ENCODE data around the gene CUL4B. TPM values are rescaled to one million over a fixed set of nuclear protein-coding genes. Genes with fewer than 3 reads are reported as not detected.

Gene CUL4B
- total and polyA plus RNA-seq, 2 experiments from 2014 or later = 12.7 to 42.9 TPM

DNA sequence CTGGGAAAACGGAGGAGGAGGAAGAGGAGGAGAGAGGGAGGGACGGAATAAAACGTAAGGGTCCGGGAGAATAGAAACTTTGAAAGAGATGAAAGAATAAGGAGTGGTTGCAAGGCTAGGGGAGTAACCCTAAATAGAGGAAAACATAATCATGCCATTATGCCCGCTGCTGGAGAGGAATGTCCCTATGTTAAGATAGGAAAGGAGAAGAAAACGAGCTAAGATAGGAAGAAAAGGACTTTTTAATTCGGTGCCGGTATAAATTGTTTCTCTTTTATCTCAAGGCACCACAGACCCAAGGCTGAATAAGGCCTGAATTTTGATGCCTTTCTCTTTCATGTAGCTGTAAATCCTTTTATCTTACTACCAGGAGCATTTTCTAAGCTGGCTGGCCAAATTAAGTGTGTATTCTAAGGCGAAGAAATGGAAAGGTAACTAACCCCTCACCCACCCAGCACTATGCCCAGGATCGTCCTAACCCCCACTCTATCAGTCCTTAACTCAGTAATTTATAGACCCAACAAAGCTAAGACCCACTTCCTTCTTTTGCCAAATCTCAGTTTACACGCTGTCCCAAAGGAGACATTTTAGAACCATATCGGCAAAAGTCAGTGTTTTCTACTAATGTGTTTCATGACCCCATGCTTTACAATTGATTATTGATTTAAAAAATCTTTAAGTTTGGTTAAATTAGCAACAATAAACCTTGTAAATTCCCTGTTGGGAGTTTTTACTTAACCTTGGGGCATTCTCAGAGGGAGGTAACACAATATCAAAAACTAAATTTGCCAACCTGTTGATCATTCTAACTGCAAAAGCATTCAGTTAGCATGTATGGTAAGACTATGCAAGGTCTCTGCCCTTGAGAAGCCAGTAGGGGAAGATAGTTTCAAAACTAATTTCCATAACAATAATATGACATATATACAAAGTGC lies 1.1 kb upstream of the CUL4B start:
- Mint-ChIP-seq H3K36me3 (ENCODE audit: low read depth) (peaks cover 9% of the 10 kb centered on the region; the same call in 2 of the 3 replicates), H3K9me3 (no peaks in the 10 kb centered on the region), H3K4me1 (peaks cover 5% of the 10 kb centered on the region), H3K4me3 (peak overlapping the region; percentile 92), H3K27me3 (ENCODE audit: insufficient read depth, low read depth, poor library complexity) (peaks cover 3% of the 10 kb centered on the region), H3K27ac (peak overlapping the region; percentile 97)
- Histone ChIP-seq H4K20me1 (replicated peaks; ENCODE audit: insufficient read depth) (no peaks in the 10 kb centered on the region), H3K79me2 (replicated peaks; ENCODE audit: insufficient read depth) (peaks cover 22% of the 10 kb centered on the region), H3K4me3 (peak overlapping the region; percentile 80), H3F3A (replicated peaks; ENCODE audit: low read depth) (no peaks in the 10 kb centered on the region), H3K27ac (ENCODE audit: low read depth) (peak overlapping the region; percentile 78), H3K4me1 (ENCODE audit: insufficient read depth) (peaks cover 6% of the 10 kb centered on the region), H2AFZ (peak overlapping the region; percentile 67; the same call in 1 of the 2 replicates), H3K4me2 (peak overlapping the region; percentile 78), H3K27me3 (ENCODE audit: insufficient read depth) (no peaks in the 10 kb centered on the region), H3K9me2 (ENCODE audit: insufficient read depth) (no peaks in the 10 kb centered on the region), H3K36me3 (ENCODE audit: insufficient read depth) (no peaks in the 10 kb centered on the region)
- TF ChIP-seq JUNB (IDR thresholded peaks at IDR 0.05; ENCODE audit: unreplicated experiment) (no peak), ZNF331 (CRISPR knock-in tag; IDR thresholded peaks at IDR 0.05; ENCODE audit: low read depth) (no peak), ZNF114 (CRISPR knock-in tag; IDR thresholded peaks at IDR 0.05) (no peak), STAT1 (IDR thresholded peaks at IDR 0.05; ENCODE audit: unreplicated experiment) (no peak), NANOG (IDR thresholded peaks at IDR 0.05; ENCODE audit: borderline replicate concordance) (no peak), EZH2phosphoT487 (IDR thresholded peaks at IDR 0.05; ENCODE audit: unreplicated experiment) (no peak), CREB1 (CRISPR knock-in tag; IDR thresholded peaks at IDR 0.05; ENCODE audit: low read depth) (no peak), EZH2 (IDR thresholded peaks at IDR 0.05; ENCODE audit: low read depth, unreplicated experiment) (no peak), POLR2AphosphoS5 (IDR thresholded peaks at IDR 0.05; ENCODE audit: low read depth) (no peak)
- TF ChIP-seq, protein P1, sequence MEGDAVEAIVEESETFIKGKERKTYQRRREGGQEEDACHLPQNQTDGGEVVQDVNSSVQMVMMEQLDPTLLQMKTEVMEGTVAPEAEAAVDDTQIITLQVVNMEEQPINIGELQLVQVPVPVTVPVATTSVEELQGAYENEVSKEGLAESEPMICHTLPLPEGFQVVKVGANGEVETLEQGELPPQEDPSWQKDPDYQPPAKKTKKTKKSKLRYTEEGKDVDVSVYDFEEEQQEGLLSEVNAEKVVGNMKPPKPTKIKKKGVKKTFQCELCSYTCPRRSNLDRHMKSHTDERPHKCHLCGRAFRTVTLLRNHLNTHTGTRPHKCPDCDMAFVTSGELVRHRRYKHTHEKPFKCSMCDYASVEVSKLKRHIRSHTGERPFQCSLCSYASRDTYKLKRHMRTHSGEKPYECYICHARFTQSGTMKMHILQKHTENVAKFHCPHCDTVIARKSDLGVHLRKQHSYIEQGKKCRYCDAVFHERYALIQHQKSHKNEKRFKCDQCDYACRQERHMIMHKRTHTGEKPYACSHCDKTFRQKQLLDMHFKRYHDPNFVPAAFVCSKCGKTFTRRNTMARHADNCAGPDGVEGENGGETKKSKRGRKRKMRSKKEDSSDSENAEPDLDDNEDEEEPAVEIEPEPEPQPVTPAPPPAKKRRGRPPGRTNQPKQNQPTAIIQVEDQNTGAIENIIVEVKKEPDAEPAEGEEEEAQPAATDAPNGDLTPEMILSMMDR (conservative IDR thresholded peaks at IDR 0.05; ENCODE audit: low read depth in 2 of 2) = no peak
- TF ChIP-seq, protein P2, sequence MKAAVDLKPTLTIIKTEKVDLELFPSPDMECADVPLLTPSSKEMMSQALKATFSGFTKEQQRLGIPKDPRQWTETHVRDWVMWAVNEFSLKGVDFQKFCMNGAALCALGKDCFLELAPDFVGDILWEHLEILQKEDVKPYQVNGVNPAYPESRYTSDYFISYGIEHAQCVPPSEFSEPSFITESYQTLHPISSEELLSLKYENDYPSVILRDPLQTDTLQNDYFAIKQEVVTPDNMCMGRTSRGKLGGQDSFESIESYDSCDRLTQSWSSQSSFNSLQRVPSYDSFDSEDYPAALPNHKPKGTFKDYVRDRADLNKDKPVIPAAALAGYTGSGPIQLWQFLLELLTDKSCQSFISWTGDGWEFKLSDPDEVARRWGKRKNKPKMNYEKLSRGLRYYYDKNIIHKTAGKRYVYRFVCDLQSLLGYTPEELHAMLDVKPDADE (IDR thresholded peaks at IDR 0.05) = no peak
- TF ChIP-seq, protein P3, sequence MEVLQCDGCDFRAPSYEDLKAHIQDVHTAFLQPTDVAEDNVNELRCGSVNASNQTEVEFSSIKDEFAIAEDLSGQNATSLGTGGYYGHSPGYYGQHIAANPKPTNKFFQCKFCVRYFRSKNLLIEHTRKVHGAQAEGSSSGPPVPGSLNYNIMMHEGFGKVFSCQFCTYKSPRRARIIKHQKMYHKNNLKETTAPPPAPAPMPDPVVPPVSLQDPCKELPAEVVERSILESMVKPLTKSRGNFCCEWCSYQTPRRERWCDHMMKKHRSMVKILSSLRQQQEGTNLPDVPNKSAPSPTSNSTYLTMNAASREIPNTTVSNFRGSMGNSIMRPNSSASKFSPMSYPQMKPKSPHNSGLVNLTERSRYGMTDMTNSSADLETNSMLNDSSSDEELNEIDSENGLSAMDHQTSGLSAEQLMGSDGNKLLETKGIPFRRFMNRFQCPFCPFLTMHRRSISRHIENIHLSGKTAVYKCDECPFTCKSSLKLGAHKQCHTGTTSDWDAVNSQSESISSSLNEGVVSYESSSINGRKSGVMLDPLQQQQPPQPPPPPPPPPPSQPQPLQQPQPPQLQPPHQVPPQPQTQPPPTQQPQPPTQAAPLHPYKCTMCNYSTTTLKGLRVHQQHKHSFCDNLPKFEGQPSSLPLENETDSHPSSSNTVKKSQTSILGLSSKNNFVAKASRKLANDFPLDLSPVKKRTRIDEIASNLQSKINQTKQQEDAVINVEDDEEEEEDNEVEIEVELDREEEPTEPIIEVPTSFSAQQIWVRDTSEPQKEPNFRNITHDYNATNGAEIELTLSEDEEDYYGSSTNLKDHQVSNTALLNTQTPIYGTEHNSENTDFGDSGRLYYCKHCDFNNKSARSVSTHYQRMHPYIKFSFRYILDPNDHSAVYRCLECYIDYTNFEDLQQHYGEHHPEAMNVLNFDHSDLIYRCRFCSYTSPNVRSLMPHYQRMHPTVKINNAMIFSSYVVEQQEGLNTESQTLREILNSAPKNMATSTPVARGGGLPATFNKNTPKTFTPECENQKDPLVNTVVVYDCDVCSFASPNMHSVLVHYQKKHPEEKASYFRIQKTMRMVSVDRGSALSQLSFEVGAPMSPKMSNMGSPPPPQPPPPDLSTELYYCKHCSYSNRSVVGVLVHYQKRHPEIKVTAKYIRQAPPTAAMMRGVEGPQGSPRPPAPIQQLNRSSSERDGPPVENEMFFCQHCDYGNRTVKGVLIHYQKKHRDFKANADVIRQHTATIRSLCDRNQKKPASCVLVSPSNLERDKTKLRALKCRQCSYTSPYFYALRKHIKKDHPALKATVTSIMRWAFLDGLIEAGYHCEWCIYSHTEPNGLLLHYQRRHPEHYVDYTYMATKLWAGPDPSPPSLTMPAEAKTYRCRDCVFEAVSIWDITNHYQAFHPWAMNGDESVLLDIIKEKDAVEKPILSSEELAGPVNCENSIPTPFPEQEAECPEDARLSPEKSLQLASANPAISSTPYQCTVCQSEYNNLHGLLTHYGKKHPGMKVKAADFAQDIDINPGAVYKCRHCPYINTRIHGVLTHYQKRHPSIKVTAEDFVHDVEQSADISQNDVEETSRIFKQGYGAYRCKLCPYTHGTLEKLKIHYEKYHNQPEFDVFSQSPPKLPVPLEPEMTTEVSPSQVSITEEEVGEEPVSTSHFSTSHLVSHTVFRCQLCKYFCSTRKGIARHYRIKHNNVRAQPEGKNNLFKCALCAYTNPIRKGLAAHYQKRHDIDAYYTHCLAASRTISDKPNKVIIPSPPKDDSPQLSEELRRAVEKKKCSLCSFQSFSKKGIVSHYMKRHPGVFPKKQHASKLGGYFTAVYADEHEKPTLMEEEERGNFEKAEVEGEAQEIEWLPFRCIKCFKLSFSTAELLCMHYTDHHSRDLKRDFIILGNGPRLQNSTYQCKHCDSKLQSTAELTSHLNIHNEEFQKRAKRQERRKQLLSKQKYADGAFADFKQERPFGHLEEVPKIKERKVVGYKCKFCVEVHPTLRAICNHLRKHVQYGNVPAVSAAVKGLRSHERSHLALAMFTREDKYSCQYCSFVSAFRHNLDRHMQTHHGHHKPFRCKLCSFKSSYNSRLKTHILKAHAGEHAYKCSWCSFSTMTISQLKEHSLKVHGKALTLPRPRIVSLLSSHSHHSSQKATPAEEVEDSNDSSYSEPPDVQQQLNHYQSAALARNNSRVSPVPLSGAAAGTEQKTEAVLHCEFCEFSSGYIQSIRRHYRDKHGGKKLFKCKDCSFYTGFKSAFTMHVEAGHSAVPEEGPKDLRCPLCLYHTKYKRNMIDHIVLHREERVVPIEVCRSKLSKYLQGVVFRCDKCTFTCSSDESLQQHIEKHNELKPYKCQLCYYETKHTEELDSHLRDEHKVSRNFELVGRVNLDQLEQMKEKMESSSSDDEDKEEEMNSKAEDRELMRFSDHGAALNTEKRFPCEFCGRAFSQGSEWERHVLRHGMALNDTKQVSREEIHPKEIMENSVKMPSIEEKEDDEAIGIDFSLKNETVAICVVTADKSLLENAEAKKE (CRISPR knock-in tag; IDR thresholded peaks at IDR 0.05) = no peak
- TF ChIP-seq, protein P4, sequence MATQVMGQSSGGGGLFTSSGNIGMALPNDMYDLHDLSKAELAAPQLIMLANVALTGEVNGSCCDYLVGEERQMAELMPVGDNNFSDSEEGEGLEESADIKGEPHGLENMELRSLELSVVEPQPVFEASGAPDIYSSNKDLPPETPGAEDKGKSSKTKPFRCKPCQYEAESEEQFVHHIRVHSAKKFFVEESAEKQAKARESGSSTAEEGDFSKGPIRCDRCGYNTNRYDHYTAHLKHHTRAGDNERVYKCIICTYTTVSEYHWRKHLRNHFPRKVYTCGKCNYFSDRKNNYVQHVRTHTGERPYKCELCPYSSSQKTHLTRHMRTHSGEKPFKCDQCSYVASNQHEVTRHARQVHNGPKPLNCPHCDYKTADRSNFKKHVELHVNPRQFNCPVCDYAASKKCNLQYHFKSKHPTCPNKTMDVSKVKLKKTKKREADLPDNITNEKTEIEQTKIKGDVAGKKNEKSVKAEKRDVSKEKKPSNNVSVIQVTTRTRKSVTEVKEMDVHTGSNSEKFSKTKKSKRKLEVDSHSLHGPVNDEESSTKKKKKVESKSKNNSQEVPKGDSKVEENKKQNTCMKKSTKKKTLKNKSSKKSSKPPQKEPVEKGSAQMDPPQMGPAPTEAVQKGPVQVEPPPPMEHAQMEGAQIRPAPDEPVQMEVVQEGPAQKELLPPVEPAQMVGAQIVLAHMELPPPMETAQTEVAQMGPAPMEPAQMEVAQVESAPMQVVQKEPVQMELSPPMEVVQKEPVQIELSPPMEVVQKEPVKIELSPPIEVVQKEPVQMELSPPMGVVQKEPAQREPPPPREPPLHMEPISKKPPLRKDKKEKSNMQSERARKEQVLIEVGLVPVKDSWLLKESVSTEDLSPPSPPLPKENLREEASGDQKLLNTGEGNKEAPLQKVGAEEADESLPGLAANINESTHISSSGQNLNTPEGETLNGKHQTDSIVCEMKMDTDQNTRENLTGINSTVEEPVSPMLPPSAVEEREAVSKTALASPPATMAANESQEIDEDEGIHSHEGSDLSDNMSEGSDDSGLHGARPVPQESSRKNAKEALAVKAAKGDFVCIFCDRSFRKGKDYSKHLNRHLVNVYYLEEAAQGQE (IDR thresholded peaks at IDR 0.05; ENCODE audit: unreplicated experiment) = no peak
- ATAC-seq = no peak
- no peak for DNase-seq (ENCODE audit: low spot score)

Measured in GM23338 (cell line).